Activated CD4-positive, alpha-beta T cell treated with anti-CD3 and anti-CD28 coated beads for 1 hour (primary cell): ENCODE measurements around the gene SERPINB10.

Source experiments
- DNase-seq: peaks from one replicate; pipeline ENCODE4 v3.0.0-alpha.2; 2020

Gene SERPINB10

GRCh38 chr18:63951302-63951705 lies 43.5 kb downstream of the SERPINB10 start:
- no peak for DNase-seq

GRCh38 chr18:63953811-63954210 lies 46.1 kb downstream of the SERPINB10 start:
- no peak for DNase-seq

- no peak for DNase-seq
Measured at GRCh38 chr18:63956755-63957154, 49.0 kb downstream of the SERPINB10 start.

GRCh38 chr18:63960891-63961290 lies 53.1 kb downstream of the SERPINB10 start:
- DNase-seq: no peak

GRCh38 chr18:63961435-63961980 lies 53.8 kb downstream of the SERPINB10 start:
- DNase-seq: no peak

GRCh38 chr18:63962137-63962536 lies 54.4 kb downstream of the SERPINB10 start:
- no peak for DNase-seq

- DNase-seq: no peak
Measured at GRCh38 chr18:63963615-63964256, 56.0 kb downstream of the SERPINB10 start.

GRCh38 chr18:63964908-63965307 lies 57.1 kb downstream of the SERPINB10 start:
- DNase-seq: no peak

- no peak for DNase-seq
Measured at GRCh38 chr18:63965716-63966330, 58.1 kb downstream of the SERPINB10 start.

- peak; percentile 69 for DNase-seq
Measured at GRCh38 chr18:63969942-63970808, 62.4 kb downstream of the SERPINB10 start, which contains the start of gene SERPINB8. SERPINB8 (plus strand) TSS chr18:63970081; CDS start chr18:63978309, 8,228 bp downstream.

- DNase-seq: no peak
Measured at GRCh38 chr18:63970809-63971205, 63.0 kb downstream of the SERPINB10 start.

GRCh38 chr18:63971320-63972001 lies 63.7 kb downstream of the SERPINB10 start:
- no peak for DNase-seq

- DNase-seq: no peak
Measured at GRCh38 chr18:63972002-63972376, 64.2 kb downstream of the SERPINB10 start.

- DNase-seq: no peak
Measured at GRCh38 chr18:63974991-63975390, 67.2 kb downstream of the SERPINB10 start.

- DNase-seq: no peak
Measured at GRCh38 chr18:63975628-63976027, 67.9 kb downstream of the SERPINB10 start.

- no peak for DNase-seq
Measured at GRCh38 chr18:63977040-63977439, 69.3 kb downstream of the SERPINB10 start.

GRCh38 chr18:63979409-63979920 lies 71.7 kb downstream of the SERPINB10 start:
- no peak for DNase-seq

GRCh38 chr18:63980027-63980426 lies 72.3 kb downstream of the SERPINB10 start:
- no peak for DNase-seq

GRCh38 chr18:63980896-63981460 lies 73.2 kb downstream of the SERPINB10 start:
- no peak for DNase-seq

GRCh38 chr18:63981719-63982118 lies 74.0 kb downstream of the SERPINB10 start:
- no peak for DNase-seq

GRCh38 chr18:63982361-63982760 lies 74.6 kb downstream of the SERPINB10 start:
- no peak for DNase-seq
